ENCODE measurements around the gene SHMT1.

Gene SHMT1

DNA sequence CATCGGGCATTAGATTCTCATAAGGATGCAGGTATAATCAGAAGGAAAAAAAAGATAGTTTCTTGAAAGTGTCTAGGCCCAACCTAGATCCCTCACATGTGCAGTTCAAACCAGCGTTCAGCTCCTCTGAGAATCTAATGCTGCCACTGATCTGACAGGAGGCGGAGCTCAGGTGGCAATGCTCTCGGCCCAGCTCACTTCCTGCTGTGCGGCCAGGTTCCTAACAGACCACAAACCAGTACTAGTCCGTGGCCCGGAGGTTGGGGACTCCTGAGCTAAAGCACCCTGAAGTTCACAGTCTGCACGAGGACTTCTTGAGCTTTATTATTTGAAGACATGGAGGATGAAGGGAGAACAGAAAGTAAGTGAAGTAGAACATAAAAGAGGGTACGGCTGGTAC, 31.5 kb downstream of the SHMT1 start:
- DNase-seq (ENCODE audit: insufficient read length) (no peak), FAIRE-seq (no peak)
- no peak for TF ChIP-seq TAF1 (IDR thresholded peaks at IDR 0.05; ENCODE audit: borderline replicate concordance, low read depth, low read length)
- no peak for TF ChIP-seq POLR2A (IDR thresholded peaks at IDR 0.05; ENCODE audit: low read depth, low read length)
- no peak for TF ChIP-seq POLR2AphosphoS5 (IDR thresholded peaks at IDR 0.05; ENCODE audit: low read depth, low read length)

DNA sequence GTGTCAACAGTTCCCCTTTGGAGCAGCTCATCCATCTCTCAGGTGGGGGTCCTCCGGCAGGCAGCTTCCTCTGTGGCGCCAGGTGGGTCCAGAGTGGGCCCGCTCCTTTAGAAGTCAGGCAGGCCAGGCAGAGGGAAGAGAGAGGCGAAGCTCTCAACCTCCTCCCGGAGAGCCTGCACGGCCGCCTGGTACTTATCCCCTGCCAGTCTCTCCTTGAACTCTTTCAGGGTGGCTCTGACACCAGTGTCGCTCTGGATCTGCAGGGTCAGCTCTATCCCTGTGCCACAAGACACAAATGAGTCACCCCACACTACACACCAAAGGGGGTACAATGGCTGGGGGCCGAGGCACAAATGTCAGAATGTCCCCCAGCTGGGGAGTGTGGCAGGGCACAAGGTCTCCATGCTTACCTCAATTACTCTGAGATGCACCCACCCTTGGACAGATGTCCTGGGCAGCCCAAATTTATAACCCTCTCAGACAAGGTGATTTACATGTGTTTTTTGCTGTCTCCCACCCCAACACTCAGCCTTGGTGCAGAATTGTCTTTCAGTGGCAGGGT, 34.6 kb downstream of the SHMT1 start:
- DNase-seq (ENCODE audit: insufficient read length) (no peak), FAIRE-seq (no peak)
- TF ChIP-seq POLR2A (IDR thresholded peaks at IDR 0.05; ENCODE audit: low read depth, low read length) (no peak), POLR2AphosphoS5 (IDR thresholded peaks at IDR 0.05; ENCODE audit: low read depth, low read length) (0 out of 2 replicates have a peak, but pooled peaks have one; percentile 38)

DNA sequence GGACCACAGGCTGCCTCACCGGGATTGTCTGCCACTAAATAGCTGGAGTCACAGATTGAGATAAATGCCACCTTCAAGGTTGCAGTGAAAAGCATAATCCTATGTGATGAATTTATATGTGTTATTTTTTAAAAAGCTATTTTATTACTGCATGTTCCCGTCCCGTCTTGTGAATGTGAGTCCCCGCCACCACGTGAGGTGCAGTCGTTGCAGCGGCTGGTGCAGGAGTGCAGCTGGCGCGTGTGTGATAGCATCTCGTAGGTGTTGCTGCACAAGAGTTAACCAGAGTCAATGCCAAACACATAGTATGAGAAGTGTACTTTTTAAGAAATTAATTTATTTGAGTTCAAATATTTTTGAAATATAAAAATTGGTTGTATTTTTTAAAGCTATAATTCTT, 35.8 kb downstream of the SHMT1 start:
- no peak for TF ChIP-seq POLR2A (IDR thresholded peaks at IDR 0.05; ENCODE audit: low read depth, low read length)
- no peak for TF ChIP-seq POLR2AphosphoS5 (IDR thresholded peaks at IDR 0.05; ENCODE audit: low read depth, low read length)
- no peak for TF ChIP-seq TAF1 (IDR thresholded peaks at IDR 0.05; ENCODE audit: borderline replicate concordance, low read depth, low read length)
- FAIRE-seq (no peak), DNase-seq (ENCODE audit: insufficient read length) (no peak)

DNA sequence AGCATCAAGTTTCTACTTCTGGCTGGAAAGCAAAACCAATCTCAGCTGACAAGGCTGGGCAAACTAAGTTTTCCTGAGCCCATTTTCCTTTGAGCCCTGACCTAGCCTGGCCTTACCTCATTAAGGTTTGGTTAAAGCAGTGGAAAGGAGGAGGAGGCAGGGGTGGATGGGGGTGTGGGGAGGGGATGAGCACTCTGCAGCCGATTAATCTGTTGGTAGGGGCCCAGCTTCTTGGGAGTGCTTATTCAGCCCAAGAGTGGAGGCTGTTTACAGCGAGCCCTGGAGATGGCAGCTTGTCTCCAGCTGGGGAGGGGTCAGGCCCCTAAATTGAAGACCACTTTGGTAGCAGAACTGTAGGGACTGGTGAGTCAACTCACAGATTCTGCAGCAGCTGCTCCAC, 36.3 kb downstream of the SHMT1 start:
- TF ChIP-seq POLR2AphosphoS5 (IDR thresholded peaks at IDR 0.05; ENCODE audit: low read depth, low read length), result no peak
- TF ChIP-seq TAF1 (IDR thresholded peaks at IDR 0.05; ENCODE audit: borderline replicate concordance, low read depth, low read length), result no peak
- no peak for TF ChIP-seq POLR2A (IDR thresholded peaks at IDR 0.05; ENCODE audit: low read depth, low read length)
- DNase-seq (ENCODE audit: insufficient read length) (no peak), FAIRE-seq (no peak)

DNA sequence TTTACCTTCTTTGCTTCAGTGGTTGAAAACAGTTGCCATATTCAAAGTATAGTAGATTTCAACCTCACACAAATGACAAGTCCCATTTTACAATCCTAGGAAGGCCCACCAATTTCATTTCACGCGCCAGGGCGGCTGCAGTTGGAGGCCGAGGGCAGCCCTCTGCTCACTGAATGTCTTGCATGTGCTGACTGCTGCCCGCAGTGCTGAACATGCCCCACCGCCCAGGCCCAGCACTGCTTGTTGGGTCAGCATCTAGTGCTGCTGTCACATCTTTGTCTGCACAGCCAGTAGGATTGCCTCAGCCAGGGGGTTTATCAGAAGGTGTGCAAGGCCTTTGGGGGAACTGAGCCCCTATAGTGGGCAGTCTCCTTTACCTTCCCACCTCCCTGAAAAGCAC, 36.8 kb downstream of the SHMT1 start:
- TF ChIP-seq POLR2AphosphoS5 (IDR thresholded peaks at IDR 0.05; ENCODE audit: low read depth, low read length), result no peak
- no peak for TF ChIP-seq TAF1 (IDR thresholded peaks at IDR 0.05; ENCODE audit: borderline replicate concordance, low read depth, low read length)
- no peak for TF ChIP-seq POLR2A (IDR thresholded peaks at IDR 0.05; ENCODE audit: low read depth, low read length)
- no peak for DNase-seq (ENCODE audit: insufficient read length)
- FAIRE-seq, result no peak

DNA sequence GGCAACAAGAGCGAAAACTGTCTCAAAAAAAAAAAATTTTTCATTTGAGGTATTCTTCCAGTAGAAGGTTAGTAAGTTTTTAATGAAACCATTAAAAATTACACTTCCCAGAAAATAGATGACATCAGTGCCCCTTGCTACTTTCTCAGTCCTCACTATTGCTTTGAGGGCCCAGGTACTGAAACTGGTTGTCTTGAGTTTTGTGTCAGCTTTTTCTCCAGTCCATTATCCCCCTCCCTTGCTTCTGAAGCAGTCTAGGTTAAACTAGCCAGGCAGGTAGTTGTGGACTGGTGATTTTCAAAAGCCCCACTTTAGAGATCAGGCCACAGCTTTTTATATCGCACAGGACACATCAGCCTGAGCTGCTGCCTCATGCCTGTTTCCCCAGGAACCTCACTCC, 37.3 kb downstream of the SHMT1 start:
- FAIRE-seq, result no peak
- DNase-seq (ENCODE audit: insufficient read length), result no peak
- TF ChIP-seq TAF1 (IDR thresholded peaks at IDR 0.05; ENCODE audit: borderline replicate concordance, low read depth, low read length) (no peak), POLR2AphosphoS5 (IDR thresholded peaks at IDR 0.05; ENCODE audit: low read depth, low read length) (no peak), POLR2A (IDR thresholded peaks at IDR 0.05; ENCODE audit: low read depth, low read length) (no peak)

DNA sequence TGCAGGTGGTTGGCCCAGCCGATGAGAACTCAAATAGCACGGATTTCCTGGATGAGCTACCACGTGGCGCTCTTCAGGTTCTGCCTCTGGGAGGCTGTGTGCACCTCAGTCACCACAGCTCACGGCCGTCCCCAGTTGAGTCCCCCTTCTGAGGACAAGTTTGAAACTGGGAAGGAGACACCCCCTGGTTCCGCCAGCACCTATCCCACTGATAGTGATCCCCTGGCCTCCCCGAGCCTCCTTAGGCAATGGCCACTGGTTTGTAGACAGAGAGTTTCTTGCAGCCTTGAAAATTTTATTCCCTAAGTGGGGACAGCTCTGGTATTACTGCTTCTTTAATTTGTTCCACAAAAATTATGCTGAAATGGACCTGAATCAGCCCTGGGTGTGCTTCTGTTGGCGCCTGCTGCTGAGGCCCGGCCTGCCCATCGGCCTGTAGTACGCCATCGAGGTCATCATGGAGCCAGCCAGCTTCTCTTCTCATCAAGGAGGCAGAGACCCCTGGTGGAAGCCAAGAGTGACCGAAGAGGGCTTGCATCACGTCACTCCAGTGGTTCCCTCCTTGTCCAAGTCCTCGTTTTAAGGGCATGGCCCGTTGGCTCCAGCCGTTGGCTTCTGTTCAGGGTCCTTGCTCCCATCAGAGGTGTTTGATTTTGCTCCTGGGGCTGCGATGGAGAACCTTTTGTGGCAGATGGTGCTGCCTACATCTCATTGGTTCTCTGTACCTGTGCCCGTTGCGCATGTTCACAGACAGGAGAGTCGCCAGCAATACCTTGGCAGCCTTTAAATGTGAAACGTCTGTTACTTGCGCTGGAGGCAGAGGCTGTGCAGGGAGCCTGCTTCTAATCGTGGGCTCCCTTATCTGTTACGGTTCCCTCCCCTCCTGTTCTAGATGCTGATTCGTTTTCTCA, 39.0 kb downstream of the SHMT1 start:
- no peak for DNase-seq (ENCODE audit: insufficient read length)
- TF ChIP-seq POLR2A (IDR thresholded peaks at IDR 0.05; ENCODE audit: low read depth, low read length) (no peak), TAF1 (IDR thresholded peaks at IDR 0.05; ENCODE audit: borderline replicate concordance, low read depth, low read length) (no peak), POLR2AphosphoS5 (IDR thresholded peaks at IDR 0.05; ENCODE audit: low read depth, low read length) (no peak)
- no peak for FAIRE-seq

DNA sequence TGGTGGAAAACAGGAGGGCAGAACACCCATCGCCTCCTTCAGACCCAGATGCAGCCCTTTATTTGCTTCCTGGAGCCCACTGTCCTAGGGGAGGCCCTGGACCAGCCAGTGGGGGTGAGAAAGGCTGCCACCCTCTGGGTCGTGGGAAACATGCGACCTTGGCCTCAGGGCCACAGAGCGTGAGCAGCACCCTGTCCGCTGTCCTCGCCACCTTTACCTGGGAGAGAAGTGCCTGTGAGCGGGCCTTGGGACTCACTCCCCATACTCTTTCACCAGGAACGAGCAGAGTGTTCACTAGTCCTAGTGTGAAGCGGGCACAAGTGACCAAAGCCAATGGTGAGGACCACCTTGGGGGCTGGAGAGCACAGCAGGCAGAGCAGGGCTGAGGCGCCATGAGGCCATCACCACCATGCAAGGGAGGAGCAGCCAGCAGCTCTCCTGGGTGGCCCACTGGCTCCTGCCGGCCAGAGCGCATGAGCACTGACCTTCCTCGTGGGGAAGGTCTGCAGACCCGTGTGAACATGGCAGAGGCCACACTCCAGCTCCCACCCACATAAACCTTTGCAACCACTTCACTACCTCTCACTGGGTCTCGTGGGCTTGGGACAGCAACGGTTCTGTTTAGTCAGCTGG, 39.7 kb downstream of the SHMT1 start:
- DNase-seq (ENCODE audit: insufficient read length), result no peak
- TF ChIP-seq POLR2A (IDR thresholded peaks at IDR 0.05; ENCODE audit: low read depth, low read length) (no peak), POLR2AphosphoS5 (IDR thresholded peaks at IDR 0.05; ENCODE audit: low read depth, low read length) (no peak), TAF1 (IDR thresholded peaks at IDR 0.05; ENCODE audit: borderline replicate concordance, low read depth, low read length) (no peak)
- no peak for FAIRE-seq

DNA sequence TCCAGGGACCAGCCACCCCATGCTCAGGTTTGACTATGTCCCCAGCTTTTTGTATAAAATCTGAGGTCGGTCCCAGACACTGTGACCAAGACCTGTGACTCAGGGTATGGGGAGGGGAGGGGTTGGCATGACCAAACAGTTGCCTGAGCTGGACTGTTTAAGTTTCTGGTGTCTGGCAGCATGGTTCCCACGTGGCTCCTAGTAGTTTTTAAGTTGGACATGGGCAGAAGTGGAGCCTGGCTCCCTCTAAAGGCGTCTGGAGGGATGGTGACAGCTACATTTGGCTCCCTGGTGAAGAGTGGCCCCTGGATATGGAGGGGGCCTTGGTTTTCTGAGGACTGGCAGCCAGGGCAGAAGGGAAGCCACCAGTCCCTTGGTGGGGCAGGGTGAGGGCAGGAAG, 40.3 kb downstream of the SHMT1 start:
- no peak for DNase-seq (ENCODE audit: insufficient read length)
- TF ChIP-seq TAF1 (IDR thresholded peaks at IDR 0.05; ENCODE audit: borderline replicate concordance, low read depth, low read length) (no peak), POLR2AphosphoS5 (IDR thresholded peaks at IDR 0.05; ENCODE audit: low read depth, low read length) (no peak), POLR2A (IDR thresholded peaks at IDR 0.05; ENCODE audit: low read depth, low read length) (no peak)
- FAIRE-seq, result no peak

DNA sequence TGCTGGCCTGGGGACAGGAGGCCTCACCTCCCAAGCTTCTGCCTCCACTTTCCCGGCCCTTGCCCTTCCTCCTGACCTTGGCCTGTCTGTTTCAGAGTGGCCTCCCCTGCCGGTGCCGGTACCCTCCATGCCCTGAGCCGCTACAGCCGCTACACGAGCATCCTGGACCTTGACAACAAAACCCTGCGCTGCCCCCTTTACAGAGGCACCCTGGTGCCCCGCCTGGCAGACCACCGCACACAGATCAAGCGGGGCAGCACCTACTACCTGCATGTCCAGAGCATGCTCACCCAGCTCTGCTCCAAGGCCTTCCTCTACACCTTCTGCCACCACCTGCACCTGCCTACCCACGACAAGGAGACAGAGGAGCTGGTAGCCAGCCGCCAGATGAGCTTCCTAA, 40.8 kb downstream of the SHMT1 start:
- no peak for TF ChIP-seq POLR2A (IDR thresholded peaks at IDR 0.05; ENCODE audit: low read depth, low read length)
- no peak for TF ChIP-seq TAF1 (IDR thresholded peaks at IDR 0.05; ENCODE audit: borderline replicate concordance, low read depth, low read length)
- TF ChIP-seq POLR2AphosphoS5 (IDR thresholded peaks at IDR 0.05; ENCODE audit: low read depth, low read length), result no peak
- DNase-seq (ENCODE audit: insufficient read length) (no peak), FAIRE-seq (no peak)

DNA sequence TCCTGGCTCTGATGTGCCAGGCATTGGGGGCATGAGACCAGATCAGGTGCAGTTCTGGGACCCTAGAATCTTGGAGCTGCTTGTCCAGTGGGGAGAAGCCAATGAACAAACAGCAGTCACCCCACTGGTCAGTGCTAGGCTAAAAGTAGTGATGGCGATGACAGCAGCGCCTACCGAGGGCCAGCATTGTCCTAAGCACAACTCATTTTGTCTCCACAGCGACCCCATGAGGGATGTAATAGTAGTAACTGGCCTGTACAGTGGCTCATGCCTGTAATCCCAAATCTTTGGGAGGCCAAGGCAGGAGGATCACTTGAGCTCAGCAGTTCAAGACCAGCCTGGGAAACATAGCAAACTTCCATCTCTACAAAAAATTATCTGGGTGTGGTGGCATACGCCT, 42.0 kb downstream of the SHMT1 start:
- TF ChIP-seq POLR2A (IDR thresholded peaks at IDR 0.05; ENCODE audit: low read depth, low read length), result 0 out of 2 replicates have a peak, but pooled peaks have one; percentile 31
- TF ChIP-seq POLR2AphosphoS5 (IDR thresholded peaks at IDR 0.05; ENCODE audit: low read depth, low read length), result no peak
- no peak for DNase-seq (ENCODE audit: insufficient read length)
- FAIRE-seq, result no peak

DNA sequence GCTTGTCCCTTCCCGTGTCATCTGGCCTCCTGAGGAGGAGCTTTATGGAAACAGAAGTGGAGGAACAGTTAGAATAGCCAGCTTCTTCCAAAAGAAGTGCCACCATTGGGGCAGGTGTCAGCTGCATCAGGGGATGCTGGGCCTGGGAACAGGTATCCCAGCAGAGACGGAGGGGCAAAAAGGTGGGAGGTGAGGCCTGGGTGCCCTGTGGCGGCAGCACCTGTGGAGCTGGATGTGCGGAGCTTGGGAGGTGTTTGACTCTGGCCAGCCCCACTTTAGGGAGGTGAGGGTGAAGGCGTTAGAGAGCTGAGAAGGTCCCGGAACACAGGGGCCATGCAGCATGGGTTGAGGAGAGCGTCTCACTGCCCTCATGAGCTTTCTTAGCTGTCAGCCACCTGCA, 43.0 kb downstream of the SHMT1 start:
- FAIRE-seq, result no peak
- TF ChIP-seq POLR2A (IDR thresholded peaks at IDR 0.05; ENCODE audit: low read depth, low read length) (no peak), POLR2AphosphoS5 (IDR thresholded peaks at IDR 0.05; ENCODE audit: low read depth, low read length) (no peak), TAF1 (IDR thresholded peaks at IDR 0.05; ENCODE audit: borderline replicate concordance, low read depth, low read length) (no peak)
- DNase-seq (ENCODE audit: insufficient read length), result no peak

Data from GM12892 (cell line).